Stimulated activated CD4-positive, alpha-beta T cell treated with anti-CD3 and anti-CD28 coated beads, Interleukin-2, amount 100 ng/mL, for 24 hours (primary cell): ENCODE measurements around the gene STRIT1.
"Not testable (repeated sequence)": the region's sequence is repeated elsewhere in the genome, so short reads cannot be mapped to it uniquely, and the experiment has no call there.

Experiments
- DNase-seq, 2 donors: peaks; one replicate each; pipeline ENCODE4 v3.0.0-alpha.2; 2020

Gene STRIT1

GRCh38 chr3:155312781-155313180, 19.3 kb upstream of the STRIT1 start:
- no peak for DNase-seq

GRCh38 chr3:155309581-155309980, 16.1 kb upstream of the STRIT1 start:
- no peak for DNase-seq

DNA sequence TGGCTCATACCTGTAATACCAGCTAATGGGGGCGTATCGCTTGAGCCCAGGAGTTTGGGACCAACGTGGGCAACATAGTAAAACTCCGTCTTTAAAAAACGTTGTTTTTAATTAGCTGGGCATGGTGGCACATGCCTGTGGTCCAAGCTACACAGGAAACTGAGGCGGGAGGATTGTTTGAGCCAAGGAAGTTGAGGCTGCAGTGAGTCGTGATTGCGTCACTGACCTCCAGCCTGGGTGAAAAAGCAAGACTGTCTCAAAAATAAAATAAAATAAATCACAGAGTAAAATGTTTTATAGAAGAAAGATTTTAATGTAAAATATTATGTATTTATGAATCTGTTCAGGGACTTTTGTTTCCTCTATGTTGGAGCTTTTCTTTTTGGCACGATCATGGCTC, 15.3 kb upstream of the STRIT1 start:
- no peak for DNase-seq

DNA sequence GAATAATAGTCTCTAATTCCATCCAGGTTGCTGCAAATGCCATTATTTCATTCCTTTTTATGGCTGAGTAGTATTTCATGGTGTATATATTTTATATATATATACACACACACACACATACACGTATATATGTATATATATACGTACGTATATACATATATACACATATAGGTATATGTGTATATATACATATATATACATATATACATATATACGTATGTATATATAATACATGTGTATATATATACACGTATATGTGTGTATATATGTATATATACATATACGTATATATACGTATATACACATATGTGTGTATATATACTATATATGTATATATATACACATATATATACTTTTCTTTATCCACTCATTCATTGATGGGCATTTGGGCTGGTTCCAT, 13.7 kb upstream of the STRIT1 start:
- no peak for DNase-seq

DNA sequence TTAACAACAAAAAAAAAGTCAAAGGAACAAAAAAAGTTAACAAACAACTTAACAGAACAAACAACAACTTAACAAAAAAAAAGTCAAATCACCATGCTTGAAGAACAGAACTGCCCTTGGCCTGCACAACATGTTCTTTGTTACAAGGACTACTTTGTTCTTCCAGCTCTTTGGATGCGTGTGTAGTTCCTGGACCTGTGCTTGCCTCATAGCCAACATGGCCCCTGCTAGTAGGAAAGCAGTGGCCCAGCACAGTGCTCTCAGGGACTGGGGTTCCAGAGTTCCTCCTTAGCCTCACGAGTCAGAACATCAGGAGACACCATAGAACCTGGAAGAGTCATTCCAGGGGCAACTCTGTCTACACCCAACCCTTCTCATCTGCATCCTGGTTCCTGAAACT, 10.9 kb upstream of the STRIT1 start:
- no peak for DNase-seq

DNA sequence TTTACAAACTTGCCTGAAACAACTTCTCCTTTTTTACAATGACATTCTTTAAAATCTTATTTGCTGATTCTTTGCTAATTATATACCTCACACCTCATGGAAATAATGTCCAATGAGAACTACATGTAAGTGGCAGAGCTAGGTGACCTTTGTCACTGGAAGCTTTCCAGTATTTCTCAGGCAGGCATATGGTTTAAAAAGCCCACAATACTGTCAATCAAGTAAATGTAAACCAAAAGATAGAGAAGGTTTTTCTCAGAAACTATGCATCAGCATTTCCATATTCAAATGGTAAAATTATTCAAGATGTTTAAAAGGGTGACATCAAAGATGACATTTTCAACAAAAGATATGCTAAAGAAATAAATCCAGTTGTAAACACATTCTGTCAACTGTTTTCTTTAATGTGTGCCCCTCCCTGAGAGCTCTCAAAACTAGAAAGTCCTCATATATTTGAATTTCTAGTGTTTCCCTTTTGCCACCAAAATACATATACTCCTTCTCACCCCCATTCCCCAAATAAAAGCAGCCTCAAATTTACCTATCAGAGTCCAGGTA, 10.1 kb upstream of the STRIT1 start:
- DNase-seq, result no peak

- no peak for DNase-seq
Observed at GRCh38 chr3:155302891-155303290, 9.4 kb upstream of the STRIT1 start.

- no peak for DNase-seq
Observed at GRCh38 chr3:155302481-155302880, 9.0 kb upstream of the STRIT1 start.

DNA sequence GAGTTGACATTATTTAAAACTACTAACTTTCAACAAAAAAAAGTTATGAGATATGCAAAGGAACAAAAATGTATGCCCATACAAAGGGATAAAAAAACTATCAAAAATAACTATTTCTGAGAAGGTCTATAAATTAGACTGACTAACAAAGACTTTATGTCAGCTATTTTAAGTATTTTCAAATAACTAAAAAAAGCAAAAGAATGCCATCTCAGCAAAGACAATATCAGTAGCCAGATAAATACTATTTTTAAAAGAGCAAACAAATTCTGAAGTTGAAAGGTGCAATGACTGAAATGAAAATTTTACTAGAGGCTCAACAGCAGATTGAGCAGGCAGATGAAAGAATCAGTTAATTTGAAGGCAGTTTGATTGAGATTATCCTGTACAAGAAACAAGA, 3.6 kb upstream of the STRIT1 start:
- no peak for DNase-seq

- no peak for DNase-seq
Observed at GRCh38 chr3:155296413-155296812, 2.9 kb upstream of the STRIT1 start.

GRCh38 chr3:155292693-155293092, 790 bp downstream of the STRIT1 start:
- no peak for DNase-seq

- no peak for DNase-seq
Observed at GRCh38 chr3:155292133-155292532, 1.4 kb downstream of the STRIT1 start.

- DNase-seq, result no peak
Observed at GRCh38 chr3:155286736-155287135, 6.7 kb downstream of the STRIT1 start.

DNA sequence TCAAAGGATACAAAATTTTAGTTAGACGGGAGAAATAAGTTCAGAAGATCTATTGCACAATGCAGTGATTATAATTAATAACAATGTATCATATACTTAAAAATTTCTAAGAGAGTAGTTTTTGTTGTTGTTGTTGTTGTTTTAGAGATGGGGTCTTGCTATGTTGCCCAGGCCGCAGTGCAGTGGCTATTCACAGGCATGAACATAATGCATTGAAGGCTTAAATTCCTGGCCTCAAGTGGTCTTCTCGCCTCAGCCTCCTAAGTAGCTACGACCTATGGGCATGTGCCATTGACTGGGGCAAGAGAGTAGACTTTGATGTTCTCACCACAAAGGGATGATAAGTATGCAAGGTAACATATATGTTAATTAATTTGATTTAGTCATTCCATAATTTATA, 7.5 kb downstream of the STRIT1 start:
- DNase-seq, result no peak

- DNase-seq, result no peak
Observed at GRCh38 chr3:155283092-155284056, 10.1 kb downstream of the STRIT1 start.

- no peak for DNase-seq
Observed at GRCh38 chr3:155282385-155283091, 10.9 kb downstream of the STRIT1 start.

DNA sequence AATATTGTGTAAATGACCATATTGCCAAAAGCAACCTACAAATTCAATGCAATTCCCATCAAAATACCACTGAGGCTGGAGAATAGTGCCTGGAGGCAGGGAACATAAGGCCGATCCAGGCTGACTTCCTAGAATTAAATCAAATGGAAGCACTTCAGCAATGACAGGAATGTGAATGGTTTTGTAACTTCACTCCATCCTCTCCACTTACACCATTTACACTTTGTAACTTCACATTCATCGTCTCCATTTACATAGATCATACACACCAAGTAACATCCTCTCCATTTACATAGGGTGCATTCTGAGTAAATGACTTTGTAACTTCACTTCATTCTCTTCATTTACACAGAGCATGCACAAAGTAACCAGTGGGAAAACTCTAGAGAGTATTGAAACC, 11.6 kb downstream of the STRIT1 start:
- no peak for DNase-seq

- DNase-seq, result not testable (repeated sequence)
Observed at GRCh38 chr3:155276089-155276488, 17.4 kb downstream of the STRIT1 start.

DNA sequence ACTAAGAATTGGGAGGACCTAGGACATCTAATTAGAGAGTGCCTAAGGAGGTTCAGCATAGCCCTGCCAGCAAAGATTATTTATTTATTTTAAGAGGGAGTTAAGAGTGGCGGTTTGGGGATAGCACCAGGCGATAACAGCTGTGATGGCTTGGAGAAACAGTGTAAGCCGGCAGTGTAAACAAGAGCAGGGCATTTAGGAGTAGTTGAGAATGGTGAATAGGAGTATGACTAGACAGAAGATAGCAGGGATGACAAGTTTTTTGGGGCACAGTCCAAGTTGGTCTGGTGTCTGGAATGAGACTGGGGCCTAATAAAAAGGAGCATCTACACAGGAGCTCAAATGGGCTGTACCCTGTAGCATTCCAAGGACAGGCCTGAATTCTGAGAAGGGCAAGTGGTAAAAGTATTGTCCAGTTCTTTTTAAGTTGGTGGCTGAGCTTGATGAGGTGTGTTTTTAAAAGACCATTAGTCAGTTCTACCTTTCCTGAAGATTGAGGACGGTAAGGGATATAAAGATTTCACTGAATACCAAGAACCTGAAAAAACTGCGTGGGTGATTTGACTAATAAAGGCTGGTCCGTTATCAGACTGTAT, 18.2 kb downstream of the STRIT1 start:
- not testable (repeated sequence) for DNase-seq

- not testable (repeated sequence) for DNase-seq
Observed at GRCh38 chr3:155274435-155274834, 19.0 kb downstream of the STRIT1 start.

GRCh38 chr3:155271343-155271613, 22.2 kb downstream of the STRIT1 start:
- DNase-seq, result no peak

DNA sequence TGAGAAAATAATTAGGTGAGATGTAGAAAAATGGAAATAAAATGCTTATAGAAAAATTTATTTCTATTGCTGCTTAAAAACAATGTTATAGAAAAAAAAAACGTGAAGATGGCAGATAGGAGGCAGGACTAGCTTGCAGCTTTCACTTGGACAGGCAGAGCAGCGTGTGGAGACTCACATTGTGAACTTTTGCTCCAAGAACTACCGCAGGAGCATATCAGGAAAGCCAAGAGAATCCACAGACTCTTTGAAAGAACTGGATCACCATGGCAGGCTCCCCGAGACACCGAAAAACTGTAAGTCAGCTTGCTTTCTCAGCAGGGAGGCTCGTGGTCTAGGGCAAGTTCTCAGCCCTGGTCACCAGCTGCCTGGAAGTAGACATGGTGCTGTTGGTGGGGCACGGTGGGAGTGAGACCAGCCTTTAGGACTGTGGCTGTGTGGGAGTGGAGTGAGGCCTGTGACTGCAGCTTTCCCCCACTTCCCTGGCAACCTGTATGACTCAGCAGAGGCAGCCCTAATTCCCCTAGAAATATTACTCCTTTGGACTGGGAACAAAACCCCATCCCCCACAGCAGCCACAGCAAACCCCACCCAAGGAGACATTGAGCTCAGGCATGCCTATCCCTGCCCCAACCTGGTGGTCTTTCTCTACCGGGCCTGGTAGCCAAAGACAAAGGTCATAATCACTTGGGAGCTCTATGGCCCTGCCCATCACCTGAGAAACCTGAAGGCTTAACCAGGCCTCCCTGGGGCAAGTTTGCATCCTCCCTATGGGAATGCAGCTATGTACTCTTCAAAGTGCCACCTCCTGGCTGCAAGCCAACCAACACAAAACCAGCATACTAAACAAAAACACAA, 22.8 kb downstream of the STRIT1 start:
- no peak for DNase-seq

DNA sequence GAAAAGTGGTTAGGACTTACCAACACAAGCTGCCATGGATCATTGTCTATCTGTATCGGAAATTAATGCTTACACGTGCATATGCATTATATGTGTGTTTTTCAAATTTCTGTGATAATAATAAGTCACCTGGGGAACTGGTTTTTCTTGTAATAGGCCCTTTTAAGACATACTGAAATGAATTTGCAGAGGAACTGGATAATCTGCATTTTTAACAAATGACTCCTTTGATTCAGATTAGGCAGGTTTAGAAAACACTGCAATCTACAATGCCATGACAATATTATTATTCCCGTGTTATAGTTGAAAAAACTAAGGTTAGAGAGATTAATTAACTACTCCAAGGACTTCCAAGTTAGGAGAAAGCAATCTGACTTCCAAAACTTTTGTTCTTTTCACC, 23.4 kb downstream of the STRIT1 start:
- no peak for DNase-seq
